Measurements from ENCODE around the gene SOS2.

Gene SOS2

DNA sequence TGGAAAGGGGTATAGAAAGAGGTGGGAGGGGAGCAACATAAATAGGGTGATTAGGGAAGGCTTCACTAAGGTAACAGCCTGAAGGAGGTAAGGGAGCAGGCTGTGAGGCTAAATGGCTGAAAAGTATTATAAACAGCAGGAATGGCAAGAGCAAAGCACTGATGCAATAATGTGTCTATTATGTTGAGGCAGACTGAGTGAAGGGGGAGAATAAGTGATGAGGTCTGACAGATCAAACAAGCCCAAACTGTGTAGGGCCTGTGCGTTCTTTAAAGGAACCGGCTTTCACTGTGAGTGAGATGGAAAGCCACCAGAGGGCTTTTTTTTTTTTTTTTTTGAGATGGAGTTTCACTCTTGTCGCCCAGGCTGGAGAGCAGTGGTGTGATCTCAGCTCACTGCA is 108.3 kb downstream of the SOS2 start:
- Histone ChIP-seq H3F3A (ENCODE audit: insufficient read depth, low read length) (no peaks in the 10 kb centered on the region), H3K4me1 (ENCODE audit: insufficient read depth, low read length, severe bottlenecking) (no peaks in the 10 kb centered on the region), H3K27ac (ENCODE audit: low read depth, low read length, poor library complexity, severe bottlenecking) (no peak overlapping the region), H3K9ac (ENCODE audit: low read length) (no peak overlapping the region), H3K79me2 (ENCODE audit: insufficient read depth, low read length) (no peaks in the 10 kb centered on the region), H3K27me3 (ENCODE audit: insufficient read depth, low read length) (no peaks in the 10 kb centered on the region), H3K9me3 (ENCODE audit: low read length) (no peaks in the 10 kb centered on the region), H3K36me3 (ENCODE audit: insufficient read depth, low read length) (peaks cover 10% of the 10 kb centered on the region; the same call in 1 of the 2 replicates), H4K20me1 (ENCODE audit: insufficient read depth, low read length) (no peaks in the 10 kb centered on the region), H3K9me2 (ENCODE audit: low read depth, low read length) (no peaks in the 10 kb centered on the region), H3K4me2 (ENCODE audit: low read length) (no peak overlapping the region), H3K4me3 (ENCODE audit: low read depth, low read length, poor library complexity, severe bottlenecking) (no peak overlapping the region), H2AFZ (ENCODE audit: low read length) (no peak overlapping the region)
- no peak for TF ChIP-seq CTCF (IDR thresholded peaks at IDR 0.05; ENCODE audit: low read length)

DNA sequence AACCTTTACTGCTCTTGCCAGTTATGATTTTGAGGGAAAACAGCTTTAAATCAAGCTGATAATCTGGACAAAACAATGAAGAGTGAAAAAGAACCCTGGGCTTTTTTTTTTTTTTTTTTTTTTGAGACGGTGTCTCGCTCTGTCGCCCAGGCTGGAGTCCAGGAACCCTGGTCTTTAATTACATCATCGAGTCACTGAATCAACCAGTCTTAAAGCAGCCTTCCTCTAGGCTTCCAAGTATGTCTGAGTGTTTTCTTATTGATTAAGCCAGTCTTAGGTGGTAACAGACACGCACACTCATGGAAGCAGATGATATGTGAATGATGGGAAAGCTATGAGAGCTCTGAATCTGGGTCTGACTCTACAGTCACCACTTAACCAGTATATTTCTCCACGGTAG is 109.1 kb downstream of the SOS2 start:
- no peaks in the 10 kb centered on the region for H4K20me1 ChIP-seq (ENCODE audit: insufficient read depth, low read length)
- no peak for TF ChIP-seq CTCF (IDR thresholded peaks at IDR 0.05; ENCODE audit: low read length)
- TF ChIP-seq EZH2 (IDR thresholded peaks at IDR 0.05; ENCODE audit: borderline replicate concordance, low read length): no peak
- H3K79me2 ChIP-seq (ENCODE audit: insufficient read depth, low read length): no peaks in the 10 kb centered on the region
- H3F3A ChIP-seq (ENCODE audit: insufficient read depth, low read length): no peaks in the 10 kb centered on the region
- H3K27ac ChIP-seq (ENCODE audit: low read depth, low read length, poor library complexity, severe bottlenecking): no peak overlapping the region
- H3K4me3 ChIP-seq (ENCODE audit: low read depth, low read length, poor library complexity, severe bottlenecking): no peak overlapping the region
- no peaks in the 10 kb centered on the region for H3K9me2 ChIP-seq (ENCODE audit: low read depth, low read length)
- no peaks in the 10 kb centered on the region for H3K9me3 ChIP-seq (ENCODE audit: low read length)
- no peak overlapping the region for H3K4me2 ChIP-seq (ENCODE audit: low read length)
- H3K9ac ChIP-seq (ENCODE audit: low read length): no peak overlapping the region
- H2AFZ ChIP-seq (ENCODE audit: low read length): no peak overlapping the region
- H3K4me1 ChIP-seq (ENCODE audit: insufficient read depth, low read length, severe bottlenecking): no peaks in the 10 kb centered on the region
- peaks cover 12% of the 10 kb centered on the region; the same call in 1 of the 2 replicates for H3K36me3 ChIP-seq (ENCODE audit: insufficient read depth, low read length)
- no peaks in the 10 kb centered on the region for H3K27me3 ChIP-seq (ENCODE audit: insufficient read depth, low read length)

DNA sequence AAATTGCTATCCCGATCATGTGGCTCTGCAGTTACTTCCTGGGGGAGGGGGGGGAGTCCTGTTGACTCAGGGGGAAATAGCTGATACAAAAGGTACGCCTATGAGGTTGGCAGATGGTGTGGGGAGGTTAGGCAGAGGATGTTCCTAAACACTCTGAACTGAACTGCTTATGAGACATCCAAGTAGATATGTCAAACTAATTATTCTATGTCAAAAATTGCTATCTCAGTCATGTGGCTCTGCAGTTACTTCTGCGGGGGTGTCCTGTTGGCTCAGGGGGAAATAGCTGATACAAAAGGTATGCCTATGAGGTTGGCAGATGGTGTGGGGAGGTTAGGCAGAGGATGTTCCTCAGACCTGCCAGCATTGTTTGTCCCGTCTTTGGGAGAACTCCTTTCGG is 109.9 kb downstream of the SOS2 start:
- no peaks in the 10 kb centered on the region for H3K9me3 ChIP-seq (ENCODE audit: low read length)
- H3F3A ChIP-seq (ENCODE audit: insufficient read depth, low read length): no peaks in the 10 kb centered on the region
- no peak overlapping the region for H3K4me2 ChIP-seq (ENCODE audit: low read length)
- H4K20me1 ChIP-seq (ENCODE audit: insufficient read depth, low read length): no peaks in the 10 kb centered on the region
- no peak overlapping the region for H3K4me3 ChIP-seq (ENCODE audit: low read depth, low read length, poor library complexity, severe bottlenecking)
- no peaks in the 10 kb centered on the region for H3K27me3 ChIP-seq (ENCODE audit: insufficient read depth, low read length)
- no peak for TF ChIP-seq CTCF (IDR thresholded peaks at IDR 0.05; ENCODE audit: low read length)
- peaks cover 12% of the 10 kb centered on the region; the same call in 1 of the 2 replicates for H3K36me3 ChIP-seq (ENCODE audit: insufficient read depth, low read length)
- H3K79me2 ChIP-seq (ENCODE audit: insufficient read depth, low read length): no peaks in the 10 kb centered on the region
- H2AFZ ChIP-seq (ENCODE audit: low read length): no peak overlapping the region
- no peak overlapping the region for H3K9ac ChIP-seq (ENCODE audit: low read length)
- H3K9me2 ChIP-seq (ENCODE audit: low read depth, low read length): no peaks in the 10 kb centered on the region
- no peak overlapping the region for H3K27ac ChIP-seq (ENCODE audit: low read depth, low read length, poor library complexity, severe bottlenecking)
- H3K4me1 ChIP-seq (ENCODE audit: insufficient read depth, low read length, severe bottlenecking): peaks cover 7% of the 10 kb centered on the region
